ENCODE data around the gene TNFAIP8.

Gene TNFAIP8

GRCh38 chr5:119355685-119356611, at the start of gene TNFAIP8:
TNFAIP8 (plus strand) TSS chr5:119356019; CDS start chr5:119356091, 72 bp downstream.
- DNase-seq: peak; percentile 57

- no peak for DNase-seq
Measured at GRCh38 chr5:119307170-119307569, 48.6 kb upstream of the TNFAIP8 start.

- no peak for DNase-seq
Measured at GRCh38 chr5:119309326-119309725, 46.5 kb upstream of the TNFAIP8 start.

- DNase-seq: no peak
Measured at GRCh38 chr5:119311688-119312087, 44.1 kb upstream of the TNFAIP8 start.

GRCh38 chr5:119312403-119312802, 43.4 kb upstream of the TNFAIP8 start:
- DNase-seq: no peak

- DNase-seq: no peak
Measured at GRCh38 chr5:119313197-119313596, 42.6 kb upstream of the TNFAIP8 start.

GRCh38 chr5:119313658-119314605, 41.9 kb upstream of the TNFAIP8 start:
- DNase-seq: no peak

- no peak for DNase-seq
Measured at GRCh38 chr5:119315516-119315949, 40.3 kb upstream of the TNFAIP8 start.

- DNase-seq: no peak
Measured at GRCh38 chr5:119316086-119316485, 39.7 kb upstream of the TNFAIP8 start.

GRCh38 chr5:119316906-119317305, 38.9 kb upstream of the TNFAIP8 start:
- no peak for DNase-seq

- DNase-seq: no peak
Measured at GRCh38 chr5:119318256-119318894, 37.4 kb upstream of the TNFAIP8 start.

- DNase-seq: no peak
Measured at GRCh38 chr5:119319401-119319800, 36.4 kb upstream of the TNFAIP8 start.

- no peak for DNase-seq
Measured at GRCh38 chr5:119319890-119320289, 35.9 kb upstream of the TNFAIP8 start.

- DNase-seq: no peak
Measured at GRCh38 chr5:119321569-119322311, 34.1 kb upstream of the TNFAIP8 start.

- no peak for DNase-seq
Measured at GRCh38 chr5:119322312-119322947, 33.4 kb upstream of the TNFAIP8 start.

GRCh38 chr5:119322948-119323537, 32.8 kb upstream of the TNFAIP8 start:
- peak; percentile 41 for DNase-seq

GRCh38 chr5:119323601-119324000, 32.2 kb upstream of the TNFAIP8 start:
- no peak for DNase-seq

- no peak for DNase-seq
Measured at GRCh38 chr5:119324842-119325241, 31.0 kb upstream of the TNFAIP8 start.

GRCh38 chr5:119327018-119327417, 28.8 kb upstream of the TNFAIP8 start:
- DNase-seq: peak; percentile 74

GRCh38 chr5:119328753-119329602, 26.8 kb upstream of the TNFAIP8 start:
- DNase-seq: peak; percentile 77
